OCI-LY7 (cell line): ENCODE measurements around the gene ALDH1A2.

Source experiments
- CTCF ChIP-seq: fragments of 200-600 bp; sonication (generic); conservative IDR thresholded peaks from 2 replicates; pipeline ENCODE4 v1.5.1; 2014; ENCODE audit warnings: mild to moderate bottlenecking, antibody characterized with exemption, low read length, moderate library complexity, mixed read lengths
- EZH2phosphoT487 ChIP-seq: fragments of 200-600 bp; sonication (generic); IDR thresholded peaks from 2 replicates; pipeline ENCODE4 v1.6.1; 2018; ENCODE audit warnings: low read depth, borderline replicate concordance, mild to moderate bottlenecking, mixed run types, antibody characterized with exemption, low read length, moderate library complexity, mixed read lengths

- TF ChIP-seq CTCF (no peak), EZH2phosphoT487 (no peak)
Observed at GRCh38 chr15:57914350-57915055, 151.0 kb downstream of the ALDH1A2 start.
